A549 treated with CpdA at 1 μM for 4 hours (cell line): ENCODE measurements around the gene AZIN2. TPM values are rescaled to one million over a fixed set of nuclear protein-coding genes. Genes with fewer than 3 reads are reported as not detected.

ENCODE experiments used
- total RNA-seq: library from RNA; stranded (reverse); fragments of 200-300 nt; extraction: Qiagen RNA extraction; gene quantifications from 5 replicates; pipeline ENCODE4 v1.2.3, GENCODE V29; 2022; ENCODE audit warnings: low read depth

AZIN2 gene
- total RNA-seq = 0.84 to 2.2 TPM (median 1.3 TPM) in 5 replicates

GRCh38 chr1:33080885-33081553 lies at the start of gene AZIN2:
TSS of gene AZIN2 (plus strand) at chr1:33081153. CDS start at chr1:33082250, 1,097 bp downstream.

GRCh38 chr1:33036526-33037503 lies 44.1 kb upstream of the AZIN2 start, which contains the start of gene AK2:
TSS of gene AK2 (minus strand) at chr1:33036883. CDS start at chr1:33036828, 55 bp downstream.

Other genes with a start within 250 kb of the AZIN2 start
- 0.47 to 0.71 TPM (median 0.54 TPM) in 5 replicates for gene FNDC5, start 210.2 kb upstream of the AZIN2 start, total RNA-seq
- 0.22 to 0.51 TPM (median 0.28 TPM) in 5 replicates for gene HPCA, start 194.7 kb upstream of the AZIN2 start, total RNA-seq
- gene TMEM54, start 179.8 kb upstream of the AZIN2 start, total RNA-seq = 24.1 to 45.7 TPM (median 44.5 TPM) in 5 replicates
- 22.4 to 25.0 TPM (median 23.7 TPM) in 5 replicates for gene RNF19B, start 116.3 kb upstream of the AZIN2 start, total RNA-seq
- 141 to 178 TPM (median 155 TPM) in 5 replicates for gene AK2, start 44.3 kb upstream of the AZIN2 start, total RNA-seq
- gene TRIM62, start 100.9 kb downstream of the AZIN2 start, total RNA-seq = 2.0 to 2.3 TPM (median 2.1 TPM) in 5 replicates
- gene ZNF362, start 175.3 kb downstream of the AZIN2 start, total RNA-seq = 8.5 to 11.4 TPM (median 10.7 TPM) in 5 replicates
- gene A3GALT2, start 239.9 kb downstream of the AZIN2 start, total RNA-seq = not detected in 5 replicates